ENCODE data around the gene PIKFYVE.
"Not testable (repeated sequence)": the region's sequence is repeated elsewhere in the genome, so short reads cannot be mapped to it uniquely, and the experiment has no call there.

PIKFYVE gene

GRCh38 chr2:208370881-208371633 is 105.0 kb downstream of the PIKFYVE start:
- DNase-seq = no peak

GRCh38 chr2:208371634-208371935 is 105.5 kb downstream of the PIKFYVE start:
- DNase-seq = no peak

DNA sequence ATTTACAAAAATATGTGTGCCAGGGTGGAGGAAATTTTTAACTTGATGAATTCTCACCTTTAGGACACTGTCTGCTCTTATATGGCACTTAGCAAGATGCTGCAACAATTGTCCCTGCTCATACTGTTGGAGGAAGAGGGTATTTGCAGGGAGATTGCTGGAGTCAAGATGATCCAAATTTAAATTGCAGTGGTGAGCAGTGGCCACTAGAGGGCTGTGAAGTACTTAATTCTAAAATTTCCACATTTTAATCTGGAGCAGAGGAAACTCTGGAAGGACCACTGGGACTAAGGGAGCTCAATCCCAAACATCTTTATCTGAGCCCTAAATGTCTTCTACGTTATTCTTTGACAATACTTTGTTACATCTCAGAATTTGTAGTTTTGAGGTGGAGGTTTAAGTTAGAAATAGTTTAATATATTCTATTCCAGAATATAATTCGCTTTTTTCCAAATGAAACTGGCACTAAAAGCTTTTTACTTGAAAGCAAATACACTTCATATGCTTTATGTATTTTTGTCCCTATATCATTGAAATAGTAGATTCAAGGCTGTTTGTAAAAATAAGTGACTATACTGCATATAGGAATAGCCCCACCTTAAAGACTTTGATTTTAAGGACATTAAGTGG is 107.5 kb downstream of the PIKFYVE start:
- no peak for DNase-seq

GRCh38 chr2:208375491-208376068 is 109.5 kb downstream of the PIKFYVE start:
- DNase-seq = no peak

GRCh38 chr2:208377344-208377860 is 111.3 kb downstream of the PIKFYVE start:
- not testable (repeated sequence) for DNase-seq

DNA sequence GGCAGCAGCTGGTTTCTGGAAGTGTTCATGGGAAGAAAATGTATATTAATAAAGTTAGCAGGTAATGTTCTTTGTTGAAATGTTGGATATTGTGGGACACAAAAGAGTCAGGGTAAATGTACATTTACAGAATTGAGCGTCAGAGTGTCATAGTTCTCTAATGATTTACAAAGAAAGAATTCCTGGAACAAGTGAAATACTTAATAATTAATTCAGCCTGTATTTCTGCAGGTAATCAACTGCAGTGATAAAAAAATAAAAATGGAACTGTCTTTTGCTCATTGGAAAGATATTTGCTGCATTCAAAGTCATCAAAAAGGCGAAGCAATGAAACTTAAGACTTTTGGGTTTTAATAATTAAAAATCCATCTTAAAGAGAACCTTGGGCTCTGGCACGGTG is 113.1 kb downstream of the PIKFYVE start:
- no peak for DNase-seq

DNA sequence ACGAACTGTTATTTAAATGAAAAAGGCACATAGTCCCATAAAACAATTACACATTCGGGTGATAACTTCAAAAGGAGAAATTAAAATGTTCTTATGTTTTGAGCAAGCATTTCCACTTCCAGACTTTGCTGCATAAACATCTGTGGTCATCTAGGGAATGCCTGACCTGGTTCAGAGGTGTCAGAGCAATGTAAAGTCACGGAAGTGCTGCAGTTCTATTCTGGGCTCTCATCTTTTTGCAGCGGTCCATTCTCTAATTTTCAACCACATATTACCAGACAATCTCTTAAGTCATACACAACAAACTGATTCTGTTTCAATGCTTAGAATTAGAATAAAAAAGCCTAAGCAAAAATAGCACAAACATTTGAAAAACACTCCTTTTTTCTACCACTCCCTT is 118.6 kb downstream of the PIKFYVE start:
- DNase-seq = no peak

DNA sequence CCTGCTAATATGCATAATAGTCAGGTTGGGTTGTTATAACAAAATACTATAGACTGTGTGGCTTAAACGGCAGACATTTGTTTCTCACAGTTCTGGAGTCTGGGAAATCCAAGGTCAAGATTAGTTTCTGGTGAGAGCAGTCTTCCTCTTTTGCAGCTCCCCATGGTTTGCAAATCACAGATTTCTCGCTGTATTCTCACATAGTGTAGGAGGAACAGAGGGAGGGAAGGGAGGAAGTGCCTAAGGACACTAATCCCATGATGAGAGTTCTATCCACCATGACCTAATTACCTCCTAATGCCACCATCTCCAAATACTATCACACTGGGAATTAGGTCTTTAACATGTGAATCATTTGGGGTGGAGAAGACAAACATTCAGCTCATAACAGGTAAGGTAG is 120.5 kb downstream of the PIKFYVE start:
- no peak for DNase-seq

DNA sequence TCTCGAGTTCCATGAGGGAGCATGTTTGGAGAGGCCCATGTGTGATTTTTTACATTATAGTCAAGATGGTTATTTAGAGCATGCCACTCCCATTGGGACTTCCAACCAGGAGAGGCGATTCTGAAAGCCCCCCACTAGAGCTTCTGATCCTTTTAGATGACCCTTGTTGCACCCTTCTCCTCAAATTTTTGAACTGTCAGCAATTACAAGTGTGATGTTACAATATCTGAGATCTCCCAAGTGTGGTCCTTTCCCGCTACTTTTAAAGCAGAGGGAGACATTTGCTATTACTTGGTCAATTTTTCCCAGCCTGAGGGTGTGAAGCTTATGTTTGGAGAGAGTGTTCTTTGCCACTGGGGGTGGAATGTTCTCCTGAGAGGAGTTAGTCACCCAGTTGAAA is 123.9 kb downstream of the PIKFYVE start:
- DNase-seq = no peak

DNA sequence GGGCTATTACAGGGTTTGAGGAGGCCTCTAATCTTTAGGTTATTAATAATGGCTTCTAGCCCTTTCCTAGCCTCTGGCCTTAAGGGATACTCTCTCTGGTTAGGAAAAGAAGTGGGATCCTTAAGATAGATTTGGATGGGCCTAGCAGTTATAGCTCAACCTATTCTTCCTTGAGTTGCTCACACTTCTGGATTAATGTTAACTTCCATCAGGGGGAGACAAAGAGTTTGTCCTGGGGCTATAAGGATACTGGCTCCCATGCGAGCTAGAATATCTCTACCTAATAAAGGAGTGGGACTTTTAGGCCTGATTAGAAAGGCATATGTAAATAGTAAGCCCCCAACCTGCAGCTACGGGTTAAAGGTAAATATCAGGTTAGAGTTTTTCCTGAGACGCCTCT is 126.2 kb downstream of the PIKFYVE start:
- DNase-seq = no peak

DNA sequence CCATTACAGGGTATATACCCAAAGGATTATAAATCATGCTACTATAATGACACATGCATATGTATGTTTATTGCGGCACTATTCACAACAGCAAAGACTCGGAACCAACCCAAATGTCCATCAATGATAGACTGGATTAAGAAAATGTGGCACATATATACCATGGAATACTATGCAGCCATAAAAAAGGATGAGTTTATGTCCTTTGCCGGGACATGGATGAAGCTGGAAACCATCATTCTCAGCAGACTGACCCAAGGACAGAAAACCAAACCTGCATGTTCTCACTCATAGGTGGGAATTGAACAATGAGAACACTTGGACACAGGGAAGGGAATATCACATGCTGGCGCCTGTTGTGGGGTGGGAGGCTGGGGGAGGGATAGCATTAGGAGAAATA is 130.7 kb downstream of the PIKFYVE start:
- not testable (repeated sequence) for DNase-seq

- DNase-seq = no peak
Measured at GRCh38 chr2:208399201-208399600, 133.1 kb downstream of the PIKFYVE start.

DNA sequence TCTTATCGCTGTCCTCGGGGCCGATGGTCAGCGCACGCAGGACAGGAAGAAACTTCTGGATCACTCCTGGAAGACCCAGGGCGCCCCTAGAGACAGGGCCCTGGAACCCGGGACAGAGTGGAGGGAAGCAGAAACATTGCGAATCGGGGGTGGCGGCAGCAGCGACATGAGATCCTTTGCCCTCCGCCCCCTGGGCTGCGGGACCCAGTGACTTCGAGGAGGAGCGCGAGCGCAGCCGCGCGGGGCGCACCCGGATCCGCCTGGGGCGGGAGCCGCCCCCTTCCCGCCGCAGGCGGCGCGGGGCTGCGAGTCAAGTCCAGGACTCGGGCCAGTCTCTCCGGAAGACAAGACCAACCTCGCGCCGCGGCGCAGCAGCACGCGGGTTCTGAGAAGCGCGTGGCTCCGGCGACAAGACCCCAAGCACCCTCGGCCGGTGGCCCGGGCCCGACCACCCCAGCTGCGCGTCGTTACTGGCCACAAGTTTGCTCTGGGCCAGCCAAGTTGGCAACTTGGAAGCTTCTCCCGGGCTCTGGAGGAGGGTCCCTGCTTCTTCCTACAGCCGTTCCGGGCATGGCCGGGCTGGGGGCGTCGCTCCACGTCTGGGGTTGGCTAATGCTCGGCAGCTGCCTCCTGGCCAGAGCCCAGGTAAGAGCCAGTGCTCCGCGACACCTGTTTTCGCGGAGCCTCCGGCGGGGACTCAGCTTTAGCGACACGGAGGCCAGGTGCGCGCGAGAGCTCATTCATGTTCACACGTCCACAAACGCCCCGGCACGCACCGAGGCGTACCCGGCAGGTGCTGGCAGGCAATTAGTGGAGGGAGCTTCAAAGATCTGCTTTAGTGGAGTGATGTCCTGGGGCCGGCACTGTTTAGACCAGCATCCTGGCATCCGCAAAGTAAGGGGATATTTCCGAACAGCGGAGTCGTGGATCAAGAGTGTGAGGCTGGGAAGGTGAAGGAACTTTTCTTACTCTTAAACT is 140.7 kb downstream of the PIKFYVE start, which contains the start of gene PTH2R:
PTH2R (plus strand) TSS at position 319 of the 978 bp plus-strand sequence; CDS start at position 571, 252 bp downstream.
- DNase-seq = no peak

DNA sequence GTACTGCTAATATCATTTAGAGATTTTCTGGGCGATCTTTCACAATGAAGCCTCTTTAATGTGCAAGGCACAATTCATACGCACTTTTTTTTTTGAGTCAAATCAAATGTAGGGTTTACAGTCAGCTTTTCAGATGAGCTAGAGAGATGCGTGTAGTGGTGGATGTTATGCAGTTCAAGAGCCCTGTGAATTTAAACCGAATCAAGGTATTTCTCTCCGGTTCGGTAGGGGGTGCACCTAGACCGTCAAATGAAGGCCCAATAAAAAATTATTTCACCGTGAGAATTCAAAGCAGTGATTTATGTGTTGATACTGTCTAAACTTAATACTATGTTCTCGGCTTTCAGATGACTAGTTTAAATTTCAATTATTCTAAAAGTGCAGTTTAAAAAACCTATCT is 141.6 kb downstream of the PIKFYVE start:
- DNase-seq = no peak
